CD4-positive, alpha-beta T cell treated with Interleukin-6 at 100 ng/mL for 8 hours (primary cell): Measurements from ENCODE around the gene RP9.

ENCODE experiments used
- DNase-seq: peaks from one replicate; pipeline ENCODE4 v3.0.0-alpha.2; 2020; ENCODE audit warnings: mixed read lengths, low spot score

Gene RP9

DNA sequence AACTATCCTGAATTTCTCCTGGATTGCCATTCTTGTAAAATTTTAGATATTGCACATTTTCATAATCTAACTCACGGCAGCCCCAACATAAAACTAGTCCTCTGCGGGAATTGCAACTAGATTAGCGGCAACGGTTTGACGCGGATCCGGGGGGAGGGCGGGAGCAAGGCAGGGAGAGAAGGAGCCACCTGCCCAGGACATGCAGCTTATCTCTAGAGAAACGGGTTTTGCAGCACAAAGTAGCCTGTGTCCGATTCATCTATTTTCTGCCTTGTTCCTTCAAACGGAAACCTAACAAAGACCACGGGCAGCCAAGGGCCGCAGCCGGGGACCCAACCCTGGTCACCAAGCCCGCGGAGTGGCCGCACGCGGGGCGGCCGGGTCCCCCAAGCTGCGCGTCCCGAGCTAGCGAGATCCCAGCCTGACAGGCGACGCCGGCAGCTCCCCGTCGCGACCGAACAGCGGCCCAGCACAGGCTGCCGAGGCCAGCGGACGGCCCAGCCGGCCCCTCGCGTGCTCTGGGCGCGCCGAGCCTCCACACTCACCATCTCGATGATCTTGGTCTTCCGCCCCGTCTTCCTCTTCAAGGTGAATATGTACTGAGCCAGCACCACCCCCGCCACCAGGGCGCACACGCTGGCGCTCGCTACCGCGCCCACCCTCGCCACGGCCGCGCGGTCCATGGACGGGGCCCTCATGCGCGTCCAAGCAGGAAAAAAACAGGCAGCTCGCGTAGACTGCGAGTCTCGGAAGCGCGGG is 47.0 kb downstream of the RP9 start, which contains the start of gene NT5C3A:
Gene NT5C3A (minus strand): TSS at position 754 of the 759 bp plus-strand sequence. CDS start 71 bp downstream, at position 683.
- no peak for DNase-seq

DNA sequence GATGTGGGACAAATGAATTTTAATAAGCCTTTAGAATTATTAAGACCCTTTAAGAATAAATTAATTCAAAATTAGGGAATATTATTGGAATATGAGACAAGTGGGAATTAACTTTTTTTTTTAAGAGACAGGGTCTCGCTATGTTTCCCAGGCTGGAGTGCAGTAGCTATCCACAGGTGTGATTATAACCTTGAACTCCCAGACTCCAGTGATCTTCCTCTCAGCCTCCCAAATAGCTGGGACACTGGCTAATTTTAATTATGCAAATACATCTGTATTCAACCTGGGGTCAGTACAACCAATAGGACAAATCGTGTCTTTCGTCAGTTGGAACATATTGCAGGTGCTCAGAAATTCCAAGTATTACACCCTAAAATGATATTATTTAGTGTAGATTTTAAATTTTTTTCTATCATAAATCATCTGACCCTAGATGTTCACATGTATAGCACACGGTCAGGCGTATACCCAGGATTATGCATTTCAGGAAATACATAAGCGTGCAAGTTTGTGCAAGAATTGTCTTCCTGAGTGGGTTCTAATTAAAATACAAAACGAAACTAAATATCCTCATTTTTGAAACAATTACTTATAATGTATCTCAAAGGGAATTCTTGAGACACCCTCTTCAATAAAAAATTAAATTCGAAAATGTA is 47.8 kb downstream of the RP9 start:
- DNase-seq = no peak

DNA sequence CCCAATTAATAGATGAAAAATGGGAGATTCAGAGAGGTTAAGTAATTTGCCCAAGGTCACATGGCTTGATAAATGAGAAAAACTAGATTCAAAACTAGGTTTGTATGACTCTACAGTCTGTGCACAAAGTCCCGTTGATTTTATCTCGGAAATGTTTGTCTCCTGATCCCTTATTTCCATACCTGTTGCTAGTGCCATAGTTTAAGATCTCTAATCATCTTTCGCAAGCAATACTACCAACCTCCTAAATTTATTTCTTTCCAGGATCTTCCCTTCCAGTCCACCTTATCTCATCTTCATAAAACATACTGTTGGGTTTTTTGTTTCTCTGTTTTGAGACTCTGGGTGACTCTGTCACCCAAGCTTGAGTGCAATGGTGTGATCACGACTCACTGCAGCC is 49.6 kb downstream of the RP9 start:
- no peak for DNase-seq

DNA sequence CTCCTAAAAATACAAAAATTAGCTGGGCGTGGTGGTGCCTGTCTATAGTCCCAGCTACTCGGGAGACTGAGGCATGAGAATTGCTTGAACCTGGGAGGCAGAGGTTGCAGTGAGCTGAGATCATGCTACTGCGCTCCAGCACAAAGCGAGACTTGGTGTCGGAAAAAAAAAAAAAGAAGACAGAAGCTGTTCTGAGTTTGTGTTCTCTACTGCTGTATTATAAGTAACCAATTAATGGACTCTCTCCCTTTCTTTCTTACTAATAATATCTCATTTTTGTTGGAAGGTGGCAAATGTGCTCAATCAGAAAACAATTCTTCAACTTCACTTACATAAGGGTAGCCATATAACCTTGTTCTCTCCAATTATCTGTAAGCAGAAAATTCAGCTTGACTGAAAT is 54.0 kb downstream of the RP9 start:
- DNase-seq = no peak

DNA sequence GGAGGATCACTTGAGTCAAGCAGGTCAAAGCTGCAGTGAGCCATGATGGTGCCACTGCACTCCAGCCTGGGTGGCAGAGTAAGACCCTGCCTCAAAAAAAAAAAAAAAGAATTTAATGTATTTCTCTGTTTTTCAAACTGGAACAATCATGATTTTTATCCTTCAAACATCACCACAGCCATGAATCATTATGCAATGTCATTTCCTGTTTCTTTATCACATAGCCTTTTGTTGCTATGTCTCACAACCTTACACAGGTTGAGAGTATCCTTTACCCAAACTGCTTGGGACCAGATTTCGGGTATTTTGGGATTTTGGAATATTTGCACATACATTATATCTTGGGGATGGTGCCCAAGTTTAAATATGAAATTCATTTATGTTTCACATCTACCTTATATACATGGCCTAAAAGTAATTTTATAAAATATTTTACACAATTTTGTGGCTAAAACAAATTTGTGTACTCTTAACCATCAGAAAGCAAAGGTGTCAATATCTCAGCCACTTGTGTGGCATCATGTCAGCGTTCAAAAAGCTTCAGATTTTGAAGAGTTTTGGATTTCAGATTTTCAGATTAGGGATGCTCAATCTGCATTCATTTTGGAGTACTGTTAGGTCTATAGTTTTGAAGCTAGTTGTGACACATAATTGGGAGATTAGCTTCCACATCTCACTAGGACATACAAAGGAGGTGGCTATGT is 54.8 kb downstream of the RP9 start:
- peak; percentile 34 for DNase-seq

DNA sequence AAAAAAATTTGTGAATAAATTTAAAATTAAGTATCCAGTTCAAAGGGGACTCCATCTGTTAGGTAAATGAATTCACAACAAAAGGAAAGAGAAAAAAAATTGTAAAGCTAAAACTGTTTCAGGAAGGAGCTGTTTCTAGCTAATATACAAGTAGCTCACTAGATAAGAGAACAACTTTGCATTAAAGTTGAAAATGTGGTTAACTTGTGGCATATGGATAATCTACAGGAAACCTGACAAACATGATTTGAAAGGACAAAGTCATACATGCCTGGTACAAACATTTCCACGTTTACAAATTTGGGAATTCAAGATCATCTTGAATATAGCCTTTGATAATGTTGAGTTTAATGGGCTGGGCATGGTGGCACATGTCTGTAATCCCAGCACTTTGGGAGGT is 55.5 kb downstream of the RP9 start:
- no peak for DNase-seq

DNA sequence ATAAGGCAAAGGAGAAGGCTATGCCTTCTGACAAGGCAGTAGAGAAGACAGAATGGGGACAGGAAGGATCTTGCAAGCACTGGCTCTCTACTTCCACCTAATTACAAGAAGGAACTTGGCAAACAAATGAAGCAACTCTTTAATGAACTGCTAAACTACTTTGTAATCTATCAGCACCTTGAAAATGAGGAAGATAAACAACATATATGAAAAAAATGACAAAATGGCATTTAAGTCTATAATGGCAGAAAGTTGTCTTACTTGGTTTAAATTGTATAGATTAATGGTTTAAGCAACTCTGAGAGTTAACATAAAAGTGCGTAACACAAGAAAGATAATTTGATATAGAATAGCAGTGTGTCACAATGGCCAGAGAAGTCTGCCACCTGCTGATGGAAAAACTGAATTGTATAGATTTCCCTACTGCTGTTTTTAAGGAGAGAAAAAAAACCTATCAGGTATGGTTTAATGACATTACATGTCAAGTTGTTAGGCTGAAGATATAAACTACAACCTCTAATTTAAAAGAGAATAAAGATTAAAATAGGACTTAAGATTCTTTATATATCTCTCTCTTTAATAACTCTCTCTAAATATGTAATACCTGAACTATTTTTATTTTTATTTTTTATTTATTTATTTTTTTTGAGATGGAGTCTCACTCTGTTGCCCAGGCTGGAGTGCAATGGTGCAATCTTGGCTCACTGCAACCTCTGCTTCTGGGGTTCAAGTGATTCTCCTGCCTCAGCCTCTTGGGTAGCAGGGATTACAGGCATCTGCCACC is 58.5 kb downstream of the RP9 start:
- peak; percentile 44 for DNase-seq

DNA sequence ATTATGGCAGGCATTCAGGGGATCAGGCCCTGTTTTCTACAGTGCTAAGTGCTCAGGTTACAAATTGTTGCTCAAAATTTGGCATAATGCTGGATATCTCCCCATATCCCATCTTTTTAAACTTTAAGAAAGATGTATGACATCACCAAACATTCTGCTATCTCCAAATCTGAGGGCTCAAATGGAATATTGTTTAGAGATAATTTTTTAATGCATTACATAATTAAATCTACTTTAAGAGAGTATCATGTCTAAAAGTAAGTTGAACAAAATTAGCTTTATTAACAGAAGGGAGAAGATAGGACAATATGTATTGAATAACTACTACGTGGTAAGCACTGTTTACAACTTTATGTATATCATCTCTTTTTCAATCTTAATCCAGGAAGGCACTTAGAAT is 60.5 kb downstream of the RP9 start:
- DNase-seq = no peak

DNA sequence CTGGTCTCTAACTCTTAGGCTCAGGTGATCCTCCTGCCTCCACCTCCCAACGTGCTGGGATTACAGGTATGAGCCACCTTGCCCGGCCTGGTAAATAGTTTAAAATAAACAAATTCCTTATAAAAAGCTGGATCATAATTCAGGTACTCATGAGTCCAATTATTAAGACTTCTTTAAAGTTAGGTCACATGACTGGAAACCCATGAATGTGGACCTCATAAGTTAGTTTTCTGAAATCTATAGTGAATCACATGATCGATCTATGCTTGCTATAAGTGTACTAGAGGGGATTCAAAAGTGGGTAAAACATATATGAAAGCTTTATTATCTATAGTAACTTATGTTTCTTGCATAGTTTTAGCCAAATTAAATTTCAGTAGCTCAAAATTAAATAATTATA is 60.9 kb downstream of the RP9 start:
- DNase-seq = no peak

DNA sequence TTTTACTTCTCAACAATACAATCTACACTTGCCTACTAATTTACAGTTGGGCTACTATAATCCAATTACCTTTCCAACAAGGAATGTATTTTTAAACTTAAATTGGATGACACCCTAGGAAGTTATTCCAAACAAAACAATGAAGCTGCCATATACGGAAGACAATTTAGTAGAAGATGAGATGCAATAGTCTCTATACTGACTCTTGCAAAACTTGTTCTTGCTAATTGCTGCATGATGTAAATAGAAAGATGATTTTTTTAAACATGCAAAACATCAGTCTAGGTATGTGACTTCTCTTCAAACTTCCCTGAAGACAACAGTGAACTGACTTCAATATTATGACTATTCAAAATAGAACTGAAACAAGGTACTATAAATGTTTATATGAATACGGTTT is 64.2 kb downstream of the RP9 start:
- no peak for DNase-seq
